Breast epithelium (tissue), 3 donors: ENCODE results near the gene MMS19.

ENCODE experiments used
- POLR2A ChIP-seq: fragments of 450-650 bp; IDR thresholded peaks from one replicate; pipeline ENCODE4 v1.6.1; 2016; ENCODE audit warnings: antibody characterized with exemption, mild to moderate bottlenecking, moderate library complexity
- POLR2AphosphoS5 ChIP-seq, 3 donors: sonication (generic); formaldehyde crosslinking; IDR thresholded peaks; one replicate each; pipeline ENCODE4 v1.6.1; 2017; ENCODE audit warnings: antibody characterized with exemption in 3 of 3
- TF ChIP-seq, protein P1 (sequence below), 3 donors: fragments of 450-650 bp; IDR thresholded peaks; one replicate each; pipeline ENCODE4 v1.5.1; 2016 to 2017; ENCODE audit warnings: antibody characterized with exemption in 3 of 3, mild to moderate bottlenecking in 3 of 3, moderate library complexity in 3 of 3

DNA sequence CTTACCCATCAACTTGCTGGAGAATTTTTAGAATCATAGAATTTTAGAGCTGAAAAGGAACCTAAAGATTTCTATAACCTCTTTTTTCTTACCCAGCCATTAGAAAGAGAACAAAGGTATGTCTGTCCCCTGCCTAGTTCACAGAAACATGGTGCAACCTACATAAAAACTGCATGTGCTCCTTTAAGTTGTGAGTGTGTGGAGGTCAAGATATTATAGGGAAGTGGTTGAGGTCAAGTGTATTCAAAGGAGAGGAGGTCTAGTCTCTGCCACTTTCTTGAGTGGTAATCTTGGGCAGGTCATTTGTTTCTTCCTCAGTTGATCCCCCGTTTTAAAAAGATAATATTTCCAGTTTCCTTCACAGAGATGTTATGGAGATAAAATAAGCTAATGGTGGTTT, 6.9 kb upstream of the MMS19 start:
- TF ChIP-seq, protein P1, sequence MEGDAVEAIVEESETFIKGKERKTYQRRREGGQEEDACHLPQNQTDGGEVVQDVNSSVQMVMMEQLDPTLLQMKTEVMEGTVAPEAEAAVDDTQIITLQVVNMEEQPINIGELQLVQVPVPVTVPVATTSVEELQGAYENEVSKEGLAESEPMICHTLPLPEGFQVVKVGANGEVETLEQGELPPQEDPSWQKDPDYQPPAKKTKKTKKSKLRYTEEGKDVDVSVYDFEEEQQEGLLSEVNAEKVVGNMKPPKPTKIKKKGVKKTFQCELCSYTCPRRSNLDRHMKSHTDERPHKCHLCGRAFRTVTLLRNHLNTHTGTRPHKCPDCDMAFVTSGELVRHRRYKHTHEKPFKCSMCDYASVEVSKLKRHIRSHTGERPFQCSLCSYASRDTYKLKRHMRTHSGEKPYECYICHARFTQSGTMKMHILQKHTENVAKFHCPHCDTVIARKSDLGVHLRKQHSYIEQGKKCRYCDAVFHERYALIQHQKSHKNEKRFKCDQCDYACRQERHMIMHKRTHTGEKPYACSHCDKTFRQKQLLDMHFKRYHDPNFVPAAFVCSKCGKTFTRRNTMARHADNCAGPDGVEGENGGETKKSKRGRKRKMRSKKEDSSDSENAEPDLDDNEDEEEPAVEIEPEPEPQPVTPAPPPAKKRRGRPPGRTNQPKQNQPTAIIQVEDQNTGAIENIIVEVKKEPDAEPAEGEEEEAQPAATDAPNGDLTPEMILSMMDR (IDR thresholded peaks at IDR 0.05), result no peak
- TF ChIP-seq POLR2A (no peak), POLR2AphosphoS5 (IDR thresholded peaks at IDR 0.05) (no peak)
